Measurements from ENCODE around the gene MYO7A. TPM values are rescaled to one million over a fixed set of nuclear protein-coding genes. Genes with fewer than 3 reads are reported as not detected.

The MYO7A gene
- 3.5 TPM for total RNA-seq

DNA sequence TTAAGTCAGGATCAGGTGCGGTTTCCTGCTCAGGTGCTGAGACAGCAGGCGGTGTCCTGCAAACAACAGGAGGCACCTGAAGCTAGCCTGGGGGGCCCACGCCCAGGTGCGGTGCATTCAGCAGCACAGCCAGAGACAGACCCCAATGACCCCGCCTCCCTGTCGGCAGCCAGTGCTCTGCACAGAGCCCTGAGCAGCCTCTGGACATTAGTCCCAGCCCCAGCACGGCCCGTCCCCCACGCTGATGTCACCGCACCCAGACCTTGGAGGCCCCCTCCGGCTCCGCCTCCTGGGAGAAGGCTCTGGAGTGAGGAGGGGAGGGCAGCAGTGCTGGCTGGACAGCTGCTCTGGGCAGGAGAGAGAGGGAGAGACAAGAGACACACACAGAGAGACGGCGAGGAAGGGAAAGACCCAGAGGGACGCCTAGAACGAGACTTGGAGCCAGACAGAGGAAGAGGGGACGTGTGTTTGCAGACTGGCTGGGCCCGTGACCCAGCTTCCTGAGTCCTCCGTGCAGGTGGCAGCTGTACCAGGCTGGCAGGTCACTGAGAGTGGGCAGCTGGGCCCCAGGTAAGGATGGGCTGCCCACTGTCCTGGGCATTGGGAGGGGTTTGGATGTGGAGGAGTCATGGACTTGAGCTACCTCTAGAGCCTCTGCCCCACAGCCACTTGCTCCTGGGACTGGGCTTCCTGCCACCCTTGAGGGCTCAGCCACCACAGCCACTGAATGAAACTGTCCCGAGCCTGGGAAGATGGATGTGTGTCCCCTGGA is at the start of gene MYO7A:
Gene MYO7A (plus strand): TSS at position 327 of the 772 bp plus-strand sequence. CDS start 2,389 bp downstream, outside the sequence.

DNA sequence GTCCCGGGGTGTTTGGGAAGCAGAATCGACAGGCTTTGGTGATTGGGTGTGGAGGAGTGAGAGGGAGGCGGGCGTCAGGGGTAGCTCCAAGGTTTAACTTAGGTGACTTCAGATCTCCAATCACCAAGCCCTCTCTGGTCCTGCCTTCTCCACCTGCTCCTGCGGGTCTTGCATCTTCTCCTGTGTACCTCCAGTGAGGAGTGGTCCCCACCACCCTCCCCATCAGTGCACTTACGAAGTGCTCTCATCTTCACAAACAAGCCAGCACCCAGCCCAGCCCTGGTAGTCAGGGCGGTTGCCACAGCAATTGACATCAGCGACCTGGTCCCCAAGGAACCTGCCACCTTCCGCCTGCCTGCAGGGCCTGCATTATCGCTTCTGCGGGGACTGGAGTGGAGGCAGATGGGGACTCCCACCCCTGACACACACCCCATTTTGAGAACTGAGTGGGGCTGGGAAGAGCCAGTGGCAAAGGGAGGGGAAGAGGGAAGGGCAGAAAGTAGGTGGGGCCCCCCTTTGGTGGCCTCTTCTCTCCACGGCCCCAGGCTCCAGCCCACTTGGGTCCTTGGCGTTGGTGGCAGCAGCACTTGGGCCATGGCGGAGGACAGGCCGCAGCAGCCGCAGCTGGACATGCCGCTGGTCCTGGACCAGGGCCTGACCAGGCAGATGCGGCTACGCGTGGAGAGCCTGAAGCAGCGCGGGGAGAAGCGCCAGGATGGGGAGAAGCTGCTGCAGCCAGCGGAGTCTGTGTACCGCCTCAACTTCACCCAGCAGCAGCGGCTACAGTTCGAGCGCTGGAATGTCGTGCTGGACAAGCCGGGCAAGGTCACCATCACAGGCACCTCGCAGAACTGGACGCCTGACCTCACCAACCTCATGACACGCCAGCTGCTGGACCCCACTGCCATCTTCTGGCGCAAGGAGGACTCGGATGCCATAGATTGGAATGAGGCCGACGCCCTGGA is 25.5 kb upstream of the MYO7A start, which contains the start of gene OMP:
Gene OMP (plus strand): TSS at position 595 of the 965 bp plus-strand sequence. CDS start 0 bp downstream, at position 595.

Other genes with a start within 250 kb of the MYO7A start
- 0.23 TPM for gene B3GNT6, start 93.8 kb upstream of the MYO7A start, total RNA-seq
- gene CAPN5, start 61.3 kb upstream of the MYO7A start, total RNA-seq: 11.3 TPM
- not detected for gene OMP, start 25.4 kb upstream of the MYO7A start, total RNA-seq
- gene GDPD4, start 173.4 kb downstream of the MYO7A start, total RNA-seq: not detected

Measured in diencephalon (tissue), 1 donor.